Lower leg skin (tissue), 3 donors: ENCODE results near the gene KDM4B.

Experiments used
- CTCF ChIP-seq, 3 donors: fragments of 450-650 bp; IDR thresholded peaks; one replicate each; pipeline ENCODE4 v1.5.1; 2016; ENCODE audit warnings: antibody characterized with exemption in 3 of 3, mild to moderate bottlenecking in 3 of 3, moderate library complexity in 2 of 3
- POLR2A ChIP-seq, 2 donors: fragments of 450-650 bp; IDR thresholded peaks; one replicate each; pipeline ENCODE4 v1.6.1; 2016 to 2017; ENCODE audit warnings: antibody characterized with exemption in 2 of 2, mild to moderate bottlenecking in 1 of 2, moderate library complexity in 1 of 2

GRCh38 chr19:5064896-5065295 is 96.0 kb downstream of the KDM4B start:
- no peak for TF ChIP-seq POLR2A (IDR thresholded peaks at IDR 0.05)
- TF ChIP-seq CTCF (IDR thresholded peaks at IDR 0.05) = no peak
